Mucosa of descending colon (tissue), 3 donors: Measurements from ENCODE around the gene POMGNT2. TPM values are rescaled to one million over a fixed set of nuclear protein-coding genes. Genes with fewer than 3 reads are reported as not detected.

Source experiments
- ATAC-seq: fragments of 200-7000 bp; cut with Tn5 transposase; one replicate; pipeline ENCODE4 v1.9.1; 2020; ENCODE audit warnings: mild to moderate bottlenecking, moderate library complexity
- DNase-seq, 3 donors: peaks; one replicate each; pipeline ENCODE4 v3.0.0-alpha.2; 2020
- H3K36me3 ChIP-seq: fragments of 200-600 bp; one replicate; pipeline ENCODE4 v1.8.0; 2021; ENCODE audit warnings: low read depth, mild to moderate bottlenecking
- H3K4me1 ChIP-seq: fragments of 200-600 bp; one replicate; pipeline ENCODE4 v1.8.0; 2021; ENCODE audit warnings: low read depth, mild to moderate bottlenecking
- H3K4me3 ChIP-seq: fragments of 200-600 bp; one replicate; pipeline ENCODE4 v1.8.0; 2021; ENCODE audit warnings: mild to moderate bottlenecking
- H3K9me3 ChIP-seq: fragments of 200-600 bp; one replicate; pipeline ENCODE4 v1.8.0; 2021; ENCODE audit warnings: mild to moderate bottlenecking
- intact Hi-C, 2 donors: fragments of 100-400 bp; cut with DNase I in 1 of 2; cut with micrococcal nuclease in 1 of 2; formaldehyde crosslinking; loops; one replicate each; pipeline versions ENCODE4 v1.11.0 to v1.11.1; 2022; cut with DNase I, micrococcal nuclease
- total RNA-seq, 3 donors: library from RNA; stranded (reverse); fragmentation: NEBNext Ultra II Directional in 2 of 3; extraction: Animal tissue kit (Norgen Biotek cat#: 25700) in 2 of 3; gene quantifications; one replicate each; pipeline versions ENCODE4 v1.2.1 to v1.2.4, GENCODE V29; 2021 to 2023
- TF ChIP-seq, protein P1 (sequence below): fragments of 200-600 bp; IDR thresholded peaks from one replicate; pipeline ENCODE4 v1.8.0; 2022; ENCODE audit warnings: antibody characterized with exemption, mild to moderate bottlenecking
- donor health status: DM: no; HTN: no; CAD: no; lungs with moderate emphysema.
- donor health status: DM: no; HTN: no; CAD: no.
- donor health status: DM: no; HTN: yes; CAD: no.

POMGNT2 gene
- total RNA-seq, 3 donors from 2014 or later = 2.8 to 12.6 (median 4.9) TPM

DNA sequence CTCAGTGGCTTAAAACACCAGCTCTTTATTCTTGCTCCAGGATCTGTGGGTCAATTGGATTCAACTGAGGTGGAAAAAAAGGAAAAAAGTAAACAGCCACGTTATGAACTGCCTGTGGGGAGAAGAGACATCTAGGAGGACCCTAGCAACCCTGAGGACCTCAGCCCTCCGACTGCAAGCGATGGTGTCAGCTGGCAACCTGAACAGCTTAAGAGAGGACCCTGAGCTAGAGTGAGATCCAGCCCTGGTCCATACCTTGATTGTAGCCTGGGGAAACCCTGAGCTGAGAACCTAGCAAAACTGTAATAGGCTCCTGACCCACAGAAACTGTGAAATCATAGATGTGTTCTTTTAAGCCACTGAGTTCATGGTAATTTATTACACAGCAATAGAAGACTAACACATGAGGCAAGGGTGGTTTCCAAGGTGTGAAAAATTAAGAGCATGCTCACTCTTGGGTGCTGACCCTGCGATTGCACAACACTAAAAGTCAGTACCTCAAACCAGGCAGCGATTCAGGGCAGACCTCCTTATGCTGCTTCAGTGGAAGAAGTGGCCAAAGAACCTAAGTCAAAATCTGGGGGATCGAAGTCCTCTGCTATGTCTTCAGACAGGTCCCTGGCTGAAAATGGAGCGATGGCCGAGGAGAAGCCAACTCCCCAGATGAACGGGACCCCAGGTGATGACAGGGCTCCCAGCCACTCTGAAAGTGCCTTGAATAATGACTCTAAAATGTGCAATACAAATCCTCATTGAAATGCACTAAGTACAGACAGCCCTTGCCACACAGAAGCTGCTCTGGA, 69.1 kb downstream of the POMGNT2 start:
- intact Hi-C loops = no loop called here
- Histone ChIP-seq H3K36me3 (no peaks in the 10 kb centered on the region), H3K4me3 (no peak overlapping the region), H3K9me3 (no peaks in the 10 kb centered on the region), H3K4me1 (no peaks in the 10 kb centered on the region)
- DNase-seq (no peak), ATAC-seq (no peak)
- TF ChIP-seq, protein P1, sequence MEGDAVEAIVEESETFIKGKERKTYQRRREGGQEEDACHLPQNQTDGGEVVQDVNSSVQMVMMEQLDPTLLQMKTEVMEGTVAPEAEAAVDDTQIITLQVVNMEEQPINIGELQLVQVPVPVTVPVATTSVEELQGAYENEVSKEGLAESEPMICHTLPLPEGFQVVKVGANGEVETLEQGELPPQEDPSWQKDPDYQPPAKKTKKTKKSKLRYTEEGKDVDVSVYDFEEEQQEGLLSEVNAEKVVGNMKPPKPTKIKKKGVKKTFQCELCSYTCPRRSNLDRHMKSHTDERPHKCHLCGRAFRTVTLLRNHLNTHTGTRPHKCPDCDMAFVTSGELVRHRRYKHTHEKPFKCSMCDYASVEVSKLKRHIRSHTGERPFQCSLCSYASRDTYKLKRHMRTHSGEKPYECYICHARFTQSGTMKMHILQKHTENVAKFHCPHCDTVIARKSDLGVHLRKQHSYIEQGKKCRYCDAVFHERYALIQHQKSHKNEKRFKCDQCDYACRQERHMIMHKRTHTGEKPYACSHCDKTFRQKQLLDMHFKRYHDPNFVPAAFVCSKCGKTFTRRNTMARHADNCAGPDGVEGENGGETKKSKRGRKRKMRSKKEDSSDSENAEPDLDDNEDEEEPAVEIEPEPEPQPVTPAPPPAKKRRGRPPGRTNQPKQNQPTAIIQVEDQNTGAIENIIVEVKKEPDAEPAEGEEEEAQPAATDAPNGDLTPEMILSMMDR = no peak

DNA sequence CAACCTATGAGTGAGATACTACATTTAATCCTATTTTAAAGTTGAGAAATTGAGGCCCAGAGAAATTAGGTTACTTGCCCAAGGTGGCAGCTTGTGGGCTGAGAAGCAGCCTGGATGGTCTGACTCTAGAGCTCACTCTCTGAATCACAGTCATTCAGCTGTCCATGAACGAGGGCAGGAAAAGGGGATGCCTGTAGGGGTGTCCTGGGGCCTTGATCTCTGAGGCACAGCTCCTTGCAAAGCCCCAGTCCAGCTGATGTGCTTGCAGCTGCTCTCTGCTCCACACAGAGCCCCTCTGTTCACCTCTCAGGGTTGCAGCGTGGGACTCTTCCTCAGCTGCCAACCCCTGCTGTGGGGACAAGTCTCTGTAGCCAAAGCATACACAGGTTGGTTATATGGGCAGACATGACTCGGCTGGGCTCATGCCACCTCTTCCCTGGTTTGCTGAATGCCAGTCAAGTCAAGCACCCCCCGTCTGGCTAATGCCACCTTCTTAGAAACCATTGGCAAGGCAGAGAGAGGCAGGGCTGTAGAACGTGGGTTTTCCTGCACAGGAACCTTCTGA, 70.0 kb downstream of the POMGNT2 start:
- no peaks in the 10 kb centered on the region for H3K36me3 ChIP-seq
- intact Hi-C loops = no loop called here
- TF ChIP-seq, protein P1 = no peak
- no peaks in the 10 kb centered on the region for H3K4me1 ChIP-seq
- DNase-seq (no peak), ATAC-seq (no peak)
- no peaks in the 10 kb centered on the region for H3K9me3 ChIP-seq
- H3K4me3 ChIP-seq = no peak overlapping the region

DNA sequence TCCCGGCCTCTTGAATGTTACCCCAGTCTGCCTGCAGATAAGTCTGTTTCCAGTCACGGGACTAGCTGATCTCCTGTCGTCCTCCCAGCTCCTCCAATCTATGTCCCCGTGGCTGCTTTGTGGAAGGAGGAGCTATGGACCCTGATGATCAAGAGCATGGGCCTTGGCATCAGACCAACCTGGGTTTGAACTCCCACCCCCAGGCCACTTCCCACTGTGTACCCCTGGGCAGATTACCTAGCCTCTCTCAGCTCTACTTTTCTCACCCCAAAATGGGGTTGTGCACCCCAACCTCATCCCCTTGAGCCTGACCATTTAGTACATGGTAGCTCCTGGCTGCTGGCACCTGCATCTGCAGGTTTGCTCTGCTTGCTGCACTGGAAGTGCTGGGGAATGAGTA, 71.0 kb downstream of the POMGNT2 start:
- ATAC-seq (no peak), DNase-seq (no peak)
- intact Hi-C loops = no loop called here

DNA sequence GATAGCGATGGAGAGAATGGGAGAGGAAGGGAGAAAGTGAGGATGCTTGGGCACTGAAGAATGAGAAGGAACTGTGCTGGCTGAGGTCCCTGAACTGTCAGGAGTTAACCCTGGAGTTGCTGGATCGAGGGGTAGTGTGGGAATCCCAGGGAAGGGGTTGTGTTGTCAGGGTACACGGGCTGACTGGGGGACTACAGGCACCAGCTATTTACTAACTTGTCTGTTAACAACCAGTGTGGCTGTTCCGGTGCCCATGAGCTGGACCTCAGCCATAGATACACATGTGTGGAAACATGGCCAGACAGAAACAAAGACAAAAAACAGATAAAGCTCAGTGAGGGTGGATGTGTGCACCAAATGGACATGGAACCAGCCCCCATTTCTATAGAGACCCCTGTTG, 71.7 kb downstream of the POMGNT2 start:
- ATAC-seq = no peak
- TF ChIP-seq, protein P1 = no peak
- Histone ChIP-seq H3K4me1 (no peaks in the 10 kb centered on the region), H3K36me3 (no peaks in the 10 kb centered on the region), H3K4me3 (no peak overlapping the region), H3K9me3 (no peaks in the 10 kb centered on the region)
- intact Hi-C loops = no loop called here
- no peak for DNase-seq

More for the DNA sequence above, 71.0 kb downstream of the POMGNT2 start:
- no peak overlapping the region for H3K4me3 ChIP-seq
- no peaks in the 10 kb centered on the region for H3K36me3 ChIP-seq
- H3K4me1 ChIP-seq = no peaks in the 10 kb centered on the region
- TF ChIP-seq, protein P1 = no peak
- no peaks in the 10 kb centered on the region for H3K9me3 ChIP-seq

DNA sequence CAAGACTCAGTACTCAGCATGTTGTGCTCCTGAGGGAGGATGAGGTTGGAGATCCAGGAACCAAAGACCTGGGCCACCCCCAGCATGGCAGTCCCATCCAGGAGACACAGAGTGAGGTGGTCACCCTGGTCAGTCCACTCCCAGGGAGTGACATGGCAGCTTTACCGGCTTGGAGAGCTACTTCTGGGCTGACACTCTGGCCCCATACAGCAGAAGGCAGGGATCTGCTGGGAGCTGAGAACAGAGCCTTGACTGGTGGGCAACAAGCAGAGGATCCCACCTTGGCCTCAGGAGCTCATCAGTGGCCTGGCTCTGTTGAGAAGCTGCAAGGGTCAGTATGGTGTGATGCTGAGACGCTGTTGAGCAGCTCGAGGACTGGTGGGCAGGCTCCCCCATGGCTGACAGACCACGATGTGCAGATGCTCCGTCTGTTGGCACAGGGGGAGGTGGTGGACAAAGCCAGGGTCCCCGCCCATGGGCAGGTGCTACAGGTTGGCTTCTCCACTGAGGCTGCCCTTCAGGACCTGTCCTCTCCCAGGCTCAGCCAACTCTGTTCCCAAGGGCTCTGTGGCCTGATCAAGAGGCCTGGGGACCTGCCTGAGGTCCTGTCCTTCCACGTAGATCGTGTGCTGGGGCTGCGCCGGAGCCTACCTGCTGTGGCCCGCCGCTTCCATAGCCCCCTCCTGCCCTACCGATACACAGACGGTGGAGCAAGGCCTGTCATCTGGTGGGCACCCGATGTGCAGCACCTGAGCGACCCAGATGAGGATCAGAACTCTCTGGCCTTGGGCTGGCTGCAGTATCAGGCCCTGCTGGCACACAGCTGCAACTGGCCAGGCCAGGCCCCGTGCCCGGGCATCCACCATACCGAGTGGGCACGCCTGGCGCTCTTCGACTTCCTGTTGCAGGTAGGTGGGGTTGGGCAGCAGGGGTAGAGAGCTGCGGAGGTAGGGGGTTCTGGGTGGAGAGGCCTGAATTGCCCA, 72.9 kb downstream of the POMGNT2 start:
- intact Hi-C loops = no loop called here
- ATAC-seq = no peak
- TF ChIP-seq, protein P1 = no peak
- Histone ChIP-seq H3K9me3 (no peaks in the 10 kb centered on the region), H3K36me3 (no peaks in the 10 kb centered on the region), H3K4me3 (no peak overlapping the region), H3K4me1 (no peaks in the 10 kb centered on the region)
- DNase-seq = no peak
